ENCODE data around the gene SEMA5B.

- TF ChIP-seq CTCF (conservative IDR thresholded peaks at IDR 0.05; ENCODE audit: low read length), result no peak
- TF ChIP-seq EZH2phosphoT487 (IDR thresholded peaks at IDR 0.05; ENCODE audit: borderline replicate concordance, low read depth, low read length), result no peak
Observed at GRCh38 chr3:123002749-123003497, 24.6 kb downstream of the SEMA5B start.
